Psoas muscle (tissue), 8 donors: ENCODE measurements around the gene EFHD2. TPM values are rescaled to one million over a fixed set of nuclear protein-coding genes. Genes with fewer than 3 reads are reported as not detected.

Source experiments
- ATAC-seq, 4 donors: fragments of 200-7000 bp; cut with Tn5 transposase; one replicate each; pipeline ENCODE4 v1.9.1; 2020; ENCODE audit warnings: moderate library complexity in 3 of 4, mild to moderate bottlenecking in 2 of 4
- DNase-seq, 2 donors: peaks; one replicate each; pipeline ENCODE4 v3.0.0-alpha.2; 2020
- H3K27ac ChIP-seq: fragments of 200-600 bp; one replicate; pipeline ENCODE4 v1.8.0; 2022
- H3K27me3 ChIP-seq, 3 donors: fragments of 200-600 bp in 1 of 3; one replicate each; pipeline versions ENCODE4 v1.6.1 to v1.8.0; 2013 to 2022; ENCODE audit warnings: low read length in 2 of 3, mild to moderate bottlenecking in 2 of 3, moderate library complexity in 1 of 3; ENCODE audit not compliant: insufficient read depth in 3 of 3
- H3K36me3 ChIP-seq, 2 donors: fragments of 200-600 bp in 1 of 2; one replicate each; pipeline versions ENCODE4 v1.6.1 to v1.8.0; 2013 to 2022; ENCODE audit warnings: low read depth in 1 of 2, mild to moderate bottlenecking in 1 of 2, moderate library complexity in 1 of 2; ENCODE audit not compliant: insufficient read depth in 1 of 2
- H3K4me1 ChIP-seq: fragments of 200-600 bp; one replicate; pipeline ENCODE4 v1.8.0; 2022
- H3K4me3 ChIP-seq: fragments of 200-600 bp; one replicate; pipeline ENCODE4 v1.8.0; 2022; ENCODE audit warnings: mild to moderate bottlenecking
- H3K9me3 ChIP-seq: fragments of 200-600 bp; one replicate; pipeline ENCODE4 v1.8.0; 2022
- WGBS, 3 donors: extraction: QIAGEN DNeasy Blood & Tissue Kit; methylation state at CpG; one replicate each; pipeline versions ENCODE4 v1.1.6 to v1.1.7; 2013; 5-methylcytosine and 5-hydroxymethylcytosine counted together
- intact Hi-C, 2 donors: fragments of 100-400 bp; cut with DNase I; formaldehyde crosslinking; loops; one replicate each; pipeline versions ENCODE4 v1.11.0 to v1.14.2; 2022
- polyA plus RNA-seq, 3 donors: library from polyadenylated mRNA; stranded (reverse); fragments of 200-250 nt; gene quantifications; one replicate each; pipeline ENCODE4 v1.2.3, GENCODE V29; 2013
- total RNA-seq, 4 donors: library from RNA; stranded (reverse); fragmentation: NEBNext Ultra II Directional in 2 of 4; extraction: Animal tissue kit (Norgen Biotek cat#: 25700) in 2 of 4; gene quantifications; one replicate each; pipeline versions ENCODE4 v1.2.1 to v1.2.4, GENCODE V29; 2021 to 2023
- TF ChIP-seq, protein P1 (sequence below): fragments of 200-600 bp; IDR thresholded peaks from one replicate; pipeline ENCODE4 v1.8.0; 2022; ENCODE audit warnings: antibody characterized with exemption
- donor health status: healthy with polysubstance abuse.
- donor health status: DM: no; HTN: no; CAD: no; lungs with moderate emphysema.
- donor health status: Bipolar disorder and iron deficiency.
- donor health status: healthy.
- donor health status: DM: yes; HTN: yes; CAD: no.
- donor health status: DM: no; HTN: no; CAD: no.
- donor health status: DM: no; HTN: no; CAD: no.
- donor health status: DM: yes; HTN: yes; CAD: no.

The EFHD2 gene
- total and polyA plus RNA-seq, 7 donors, result 2.3 to 6.9 (median 5.4) TPM

DNA sequence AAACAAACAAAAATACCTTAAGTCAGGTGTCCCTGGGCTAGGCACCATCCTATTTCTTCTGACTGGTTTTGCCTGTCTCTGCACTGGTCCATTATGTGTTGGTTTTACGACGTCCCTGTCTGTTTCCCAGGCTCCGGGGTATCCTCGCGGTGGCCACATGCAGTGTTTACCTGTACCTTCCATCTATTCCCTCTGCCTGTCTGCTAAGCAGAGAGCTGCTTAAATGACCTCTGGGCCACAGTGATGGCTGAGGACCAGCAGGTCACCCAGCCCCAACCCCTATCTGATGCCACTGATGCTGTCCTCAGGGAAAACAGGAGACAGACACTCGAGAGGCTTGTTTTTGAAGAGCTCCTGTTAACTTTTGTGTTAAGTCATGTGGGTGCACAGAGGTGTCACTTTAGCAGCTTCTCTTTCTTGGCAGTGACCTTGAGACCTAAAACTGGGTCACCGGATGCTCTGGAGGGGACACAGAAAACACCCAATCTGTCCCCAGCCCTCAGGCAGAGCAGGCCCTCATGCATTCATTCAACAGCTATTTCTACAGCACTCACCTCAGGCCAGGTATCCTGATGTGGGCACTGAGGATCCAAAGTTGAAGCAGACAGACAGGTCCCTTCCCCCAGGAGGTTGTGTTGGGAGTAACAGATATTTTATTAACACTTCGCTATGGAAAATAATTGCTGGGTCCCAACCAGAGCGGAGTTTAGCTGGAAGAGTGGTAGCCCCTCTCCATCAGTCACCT, 4.4 kb upstream of the EFHD2 start:
- intact Hi-C loops, result no loop called here
- H3K27me3 ChIP-seq, result peaks cover 0 to 10% (median 8%) of the 10 kb centered on the region in 3 donors
- no peak overlapping the region for H3K4me3 ChIP-seq
- TF ChIP-seq, protein P1, sequence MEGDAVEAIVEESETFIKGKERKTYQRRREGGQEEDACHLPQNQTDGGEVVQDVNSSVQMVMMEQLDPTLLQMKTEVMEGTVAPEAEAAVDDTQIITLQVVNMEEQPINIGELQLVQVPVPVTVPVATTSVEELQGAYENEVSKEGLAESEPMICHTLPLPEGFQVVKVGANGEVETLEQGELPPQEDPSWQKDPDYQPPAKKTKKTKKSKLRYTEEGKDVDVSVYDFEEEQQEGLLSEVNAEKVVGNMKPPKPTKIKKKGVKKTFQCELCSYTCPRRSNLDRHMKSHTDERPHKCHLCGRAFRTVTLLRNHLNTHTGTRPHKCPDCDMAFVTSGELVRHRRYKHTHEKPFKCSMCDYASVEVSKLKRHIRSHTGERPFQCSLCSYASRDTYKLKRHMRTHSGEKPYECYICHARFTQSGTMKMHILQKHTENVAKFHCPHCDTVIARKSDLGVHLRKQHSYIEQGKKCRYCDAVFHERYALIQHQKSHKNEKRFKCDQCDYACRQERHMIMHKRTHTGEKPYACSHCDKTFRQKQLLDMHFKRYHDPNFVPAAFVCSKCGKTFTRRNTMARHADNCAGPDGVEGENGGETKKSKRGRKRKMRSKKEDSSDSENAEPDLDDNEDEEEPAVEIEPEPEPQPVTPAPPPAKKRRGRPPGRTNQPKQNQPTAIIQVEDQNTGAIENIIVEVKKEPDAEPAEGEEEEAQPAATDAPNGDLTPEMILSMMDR, result no peak
- no peak overlapping the region for H3K27ac ChIP-seq
- H3K4me1 ChIP-seq, result no peaks in the 10 kb centered on the region
- WGBS, 3 donors, result 92 to 96% (median 92%) methylated on average over 9 of the region's 9 CpGs
- H3K9me3 ChIP-seq, result no peaks in the 10 kb centered on the region
- DNase-seq (no peak), ATAC-seq (no peak)
- H3K36me3 ChIP-seq, result no peaks in the 10 kb centered on the region

DNA sequence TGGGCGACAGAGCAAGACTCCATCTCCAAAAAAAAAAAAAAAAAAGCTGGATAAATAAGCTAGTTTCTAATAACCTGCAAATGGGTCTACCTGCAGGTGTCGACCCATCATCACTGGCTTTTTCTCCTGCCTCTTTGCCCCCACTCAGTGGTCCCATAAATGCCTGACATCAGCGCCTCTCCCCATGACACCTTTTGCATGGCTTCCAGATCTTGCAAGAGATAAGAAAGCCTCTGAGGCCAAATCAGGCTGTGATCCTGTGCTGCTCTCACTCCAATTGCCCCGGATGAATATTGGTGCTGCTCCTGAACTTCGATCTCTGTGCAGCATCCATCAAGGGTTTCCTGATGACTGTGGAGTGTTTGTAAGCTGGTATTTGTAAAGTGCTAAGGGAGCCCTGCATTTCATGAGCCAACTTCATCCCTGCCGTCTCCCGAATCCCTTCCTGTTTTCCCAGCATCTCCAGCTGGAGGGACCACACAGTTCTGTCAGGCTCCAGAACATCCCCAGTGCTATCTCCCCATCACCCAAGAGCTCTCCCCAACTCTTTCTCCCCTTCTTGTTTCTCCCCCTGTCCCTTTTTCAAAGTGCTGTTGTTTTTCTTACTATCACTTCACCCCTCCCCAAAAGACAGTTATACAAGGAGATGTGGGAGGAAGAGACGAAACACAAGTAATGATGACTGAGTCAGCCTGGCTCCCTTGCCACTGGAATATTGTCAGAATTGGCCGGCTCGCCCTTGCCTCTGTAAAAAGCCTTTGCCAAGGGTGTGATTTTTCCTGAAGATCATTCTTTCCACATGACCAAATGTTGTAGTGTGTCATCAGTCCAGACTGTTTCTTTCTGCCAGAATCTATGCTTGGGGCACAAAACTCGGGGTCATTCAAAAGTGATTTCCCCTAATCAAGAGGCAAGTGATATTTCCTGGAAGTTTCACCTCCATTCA, 2.8 kb upstream of the EFHD2 start:
- TF ChIP-seq, protein P1, result no peak
- Histone ChIP-seq H3K27ac (no peak overlapping the region), H3K4me1 (no peaks in the 10 kb centered on the region), H3K36me3 (no peaks in the 10 kb centered on the region), H3K27me3 (peaks cover 0 to 27% (median 9%) of the 10 kb centered on the region in 3 donors), H3K4me3 (no peak overlapping the region), H3K9me3 (no peaks in the 10 kb centered on the region)
- 40 to 45% (median 43%) methylated on average over 10 to 11 of the region's 11 CpGs for WGBS, 3 donors
- peak; percentile 56 to 71 for DNase-seq
- peak in 2 of 4 donors; percentile 35 to 46 for ATAC-seq
- intact Hi-C loops, result no loop called here

DNA sequence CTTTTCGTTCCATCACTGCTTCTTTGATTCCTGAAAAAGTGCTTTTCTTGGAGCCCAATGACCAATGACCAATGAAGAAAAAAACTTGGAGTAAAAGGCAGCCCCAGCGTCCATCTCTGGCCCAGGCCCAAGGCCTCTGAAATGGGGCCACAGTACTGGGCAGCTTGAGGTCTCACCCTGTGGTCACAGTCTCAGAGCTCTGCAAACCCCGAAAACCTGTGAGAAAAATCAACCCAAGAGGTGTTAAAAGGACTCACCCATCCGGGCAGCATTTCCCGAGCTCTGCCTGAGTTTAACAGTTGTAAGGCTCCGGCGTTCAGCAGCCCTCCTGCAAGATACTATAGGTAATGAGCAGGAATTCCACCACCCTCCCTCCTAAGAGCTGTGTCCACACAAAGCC, 2.1 kb upstream of the EFHD2 start:
- no peak for ATAC-seq
- Histone ChIP-seq H3K4me1 (no peaks in the 10 kb centered on the region), H3K27ac (no peak overlapping the region), H3K4me3 (no peak overlapping the region), H3K9me3 (no peaks in the 10 kb centered on the region), H3K36me3 (no peaks in the 10 kb centered on the region), H3K27me3 (peaks cover 0 to 32% (median 9%) of the 10 kb centered on the region in 3 donors)
- intact Hi-C loops, result no loop called here
- TF ChIP-seq, protein P1, result no peak
- no peak for DNase-seq
- 50 to 60% (median 57%) methylated on average over 7 of the region's 7 CpGs for WGBS, 3 donors

DNA sequence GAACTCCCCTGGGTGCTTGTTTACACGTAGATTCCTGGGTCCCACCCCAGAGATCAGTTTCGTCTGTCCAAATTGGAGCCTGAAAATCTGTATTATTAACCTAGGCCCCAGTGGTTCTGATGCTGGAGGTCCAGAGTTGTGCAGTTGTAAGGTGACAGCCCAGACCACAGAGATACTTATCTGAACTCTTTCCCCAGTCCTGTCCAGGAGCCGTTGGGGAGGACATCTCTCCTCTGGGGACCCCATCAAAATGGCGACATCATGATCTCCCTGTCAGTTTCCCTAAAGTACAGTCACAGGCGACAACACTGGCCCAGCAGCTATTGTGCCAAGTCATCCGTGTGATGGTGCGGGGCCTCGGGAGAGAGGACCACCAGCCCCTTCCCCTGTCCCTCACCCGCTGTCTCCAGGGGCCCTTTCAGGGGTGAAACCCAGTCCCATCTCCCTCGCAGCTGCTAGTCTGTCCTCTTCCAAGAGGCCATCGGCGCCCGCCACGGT, 749 bp upstream of the EFHD2 start:
- TF ChIP-seq, protein P1, result no peak
- Histone ChIP-seq H3K27me3 (peaks cover 0 to 32% (median 9%) of the 10 kb centered on the region in 3 donors), H3K4me3 (peak overlapping the region; percentile 74), H3K36me3 (no peaks in the 10 kb centered on the region), H3K27ac (peak overlapping the region; percentile 16), H3K9me3 (no peaks in the 10 kb centered on the region), H3K4me1 (no peaks in the 10 kb centered on the region)
- 27 to 36% (median 33%) methylated on average over 14 of the region's 14 CpGs for WGBS, 3 donors
- ATAC-seq (peak in 2 of 4 donors; percentile 6 to 8), DNase-seq (no peak)
- intact Hi-C loops, result no loop called here
